Measurements from ENCODE around the gene SNX9.

SNX9 gene

DNA sequence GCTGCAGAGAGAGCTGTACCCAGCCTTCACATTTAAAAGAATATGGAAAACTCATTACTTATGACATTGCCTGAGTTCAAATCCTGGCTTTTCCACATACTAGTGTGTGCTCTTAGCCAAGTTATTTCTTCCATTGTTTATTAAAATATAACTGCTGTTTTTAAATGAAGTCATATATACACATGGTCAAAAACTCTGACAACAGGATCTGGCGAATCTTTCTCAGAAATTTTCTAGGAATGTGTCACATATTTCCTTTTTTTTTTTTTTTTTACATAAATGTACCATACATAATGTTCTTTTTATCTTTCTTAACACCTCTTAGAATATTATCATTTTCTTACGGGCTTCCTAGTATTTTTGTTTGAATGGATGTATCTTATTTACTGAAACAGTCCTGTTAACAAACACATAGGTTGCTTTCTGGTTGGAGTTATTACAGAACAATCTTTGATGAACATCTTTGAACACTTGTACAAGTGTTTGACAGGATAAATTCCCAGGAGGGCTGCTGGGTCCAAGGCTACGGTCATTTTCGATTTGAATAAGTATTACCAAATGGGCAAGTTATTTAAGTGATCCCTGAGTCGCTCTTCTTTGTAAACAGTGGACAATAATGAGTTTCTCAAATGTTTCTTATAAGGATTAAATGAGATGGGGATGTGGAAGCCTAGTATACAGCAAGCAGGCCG, 1.6 kb upstream of the SNX9 start:
- Histone ChIP-seq H3K4me3 (replicated peaks; ENCODE audit: low read depth, low read length) (no peak overlapping the region), H3K27me3 (replicated peaks; ENCODE audit: control insufficient read depth, insufficient read depth, low read length) (no peaks in the 10 kb centered on the region; the same call in 1 of the 2 replicates), H3K36me3 (ENCODE audit: control insufficient read depth, insufficient read depth, low read length) (no peaks in the 10 kb centered on the region)
- no peak for DNase-seq (ENCODE audit: extremely low read depth, insufficient read length)
- TF ChIP-seq, protein P1, sequence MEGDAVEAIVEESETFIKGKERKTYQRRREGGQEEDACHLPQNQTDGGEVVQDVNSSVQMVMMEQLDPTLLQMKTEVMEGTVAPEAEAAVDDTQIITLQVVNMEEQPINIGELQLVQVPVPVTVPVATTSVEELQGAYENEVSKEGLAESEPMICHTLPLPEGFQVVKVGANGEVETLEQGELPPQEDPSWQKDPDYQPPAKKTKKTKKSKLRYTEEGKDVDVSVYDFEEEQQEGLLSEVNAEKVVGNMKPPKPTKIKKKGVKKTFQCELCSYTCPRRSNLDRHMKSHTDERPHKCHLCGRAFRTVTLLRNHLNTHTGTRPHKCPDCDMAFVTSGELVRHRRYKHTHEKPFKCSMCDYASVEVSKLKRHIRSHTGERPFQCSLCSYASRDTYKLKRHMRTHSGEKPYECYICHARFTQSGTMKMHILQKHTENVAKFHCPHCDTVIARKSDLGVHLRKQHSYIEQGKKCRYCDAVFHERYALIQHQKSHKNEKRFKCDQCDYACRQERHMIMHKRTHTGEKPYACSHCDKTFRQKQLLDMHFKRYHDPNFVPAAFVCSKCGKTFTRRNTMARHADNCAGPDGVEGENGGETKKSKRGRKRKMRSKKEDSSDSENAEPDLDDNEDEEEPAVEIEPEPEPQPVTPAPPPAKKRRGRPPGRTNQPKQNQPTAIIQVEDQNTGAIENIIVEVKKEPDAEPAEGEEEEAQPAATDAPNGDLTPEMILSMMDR (IDR thresholded peaks at IDR 0.05; ENCODE audit: insufficient read depth, low read length, poor library complexity, severe bottlenecking) = no peak

DNA sequence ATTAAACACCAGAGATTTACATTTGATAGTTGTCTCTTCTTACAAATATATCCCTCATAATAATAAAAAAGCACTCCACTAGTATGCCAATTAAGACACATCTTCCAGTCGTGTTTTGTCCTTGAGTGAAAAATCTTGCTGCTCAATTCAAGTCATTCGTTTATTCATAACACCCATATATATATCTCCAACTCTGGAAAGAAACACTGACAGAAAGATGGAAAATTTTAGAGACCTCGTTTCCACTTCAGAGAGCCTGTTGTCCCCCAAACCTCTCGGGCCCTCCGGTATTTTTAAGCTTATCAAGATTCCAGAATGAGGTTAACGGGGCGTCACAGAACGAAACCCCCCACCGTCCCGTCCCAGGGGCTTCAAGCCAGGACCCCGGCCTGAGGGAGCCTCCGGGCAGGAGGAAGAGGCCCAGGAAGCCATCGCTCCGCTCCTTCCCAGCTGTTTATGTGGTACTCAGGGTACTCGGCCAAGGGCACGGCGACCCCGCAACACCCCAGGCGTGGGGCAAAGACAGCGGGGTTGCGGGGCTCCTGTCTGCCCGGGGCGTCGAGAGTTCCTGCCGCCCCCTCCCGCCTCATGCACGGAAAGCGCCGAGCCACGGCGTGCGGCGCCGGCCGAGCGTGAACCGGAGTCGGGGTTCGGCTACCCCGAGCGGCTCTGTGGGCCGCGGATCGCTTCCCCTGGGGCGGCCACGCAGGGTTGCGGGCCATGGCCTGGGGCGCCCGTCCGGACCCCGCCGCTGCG, 623 bp upstream of the SNX9 start:
- no peaks in the 10 kb centered on the region for H3K36me3 ChIP-seq (ENCODE audit: control insufficient read depth, insufficient read depth, low read length)
- peak overlapping the region; percentile 48 for H3K4me3 ChIP-seq (replicated peaks; ENCODE audit: low read depth, low read length)
- H3K27me3 ChIP-seq (replicated peaks; ENCODE audit: control insufficient read depth, insufficient read depth, low read length) = no peaks in the 10 kb centered on the region; the same call in 1 of the 2 replicates
- TF ChIP-seq, protein P1 (IDR thresholded peaks at IDR 0.05; ENCODE audit: insufficient read depth, low read length, poor library complexity, severe bottlenecking) = no peak
- no peak for DNase-seq (ENCODE audit: extremely low read depth, insufficient read length)

DNA sequence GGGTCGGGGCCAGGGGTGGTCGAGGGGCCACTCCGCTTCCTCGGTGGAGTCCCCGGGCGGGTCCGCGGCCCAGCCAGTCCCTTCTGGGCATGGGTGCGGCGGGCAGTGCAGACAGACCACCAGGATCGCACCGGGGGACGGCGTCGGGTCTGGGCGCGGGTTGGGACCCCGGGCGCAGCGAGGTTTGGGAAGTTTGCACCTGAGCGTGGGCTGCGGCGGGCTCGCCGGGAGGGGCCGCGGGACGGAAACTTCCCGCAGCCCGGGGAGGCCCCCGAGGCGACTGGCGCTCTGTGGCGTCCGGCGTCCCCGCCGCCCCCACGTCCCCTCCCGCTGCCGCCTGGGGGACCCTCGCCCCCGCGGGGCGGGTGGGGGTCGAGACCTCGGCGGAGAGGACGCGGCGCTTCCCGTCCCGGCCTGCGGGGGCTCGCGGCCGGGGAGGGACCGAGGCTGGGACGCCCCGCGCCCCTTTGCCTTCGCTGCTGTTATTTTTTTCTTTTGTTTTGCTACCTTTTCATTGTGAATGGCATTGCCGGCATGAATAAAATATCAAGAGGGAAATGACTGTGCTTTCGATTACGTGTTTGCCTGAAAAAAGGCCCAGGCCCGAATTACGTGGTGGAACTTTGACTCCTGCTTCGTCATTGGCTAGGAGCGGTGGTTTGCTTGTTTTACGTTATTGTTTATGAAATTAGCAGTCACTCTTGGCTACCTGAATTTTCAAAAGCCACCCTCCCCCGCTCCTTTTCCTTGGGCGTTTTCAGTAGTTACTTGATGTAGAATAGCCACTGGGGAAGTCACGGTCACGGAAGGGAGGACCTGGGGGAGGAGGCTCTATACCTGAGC, 703 bp downstream of the SNX9 start:
- TF ChIP-seq, protein P1 (IDR thresholded peaks at IDR 0.05; ENCODE audit: insufficient read depth, low read length, poor library complexity, severe bottlenecking) = no peak
- DNase-seq (ENCODE audit: extremely low read depth, insufficient read length) = peak; percentile 42
- peak overlapping the region; percentile 84 for H3K4me3 ChIP-seq (replicated peaks; ENCODE audit: low read depth, low read length)
- H3K36me3 ChIP-seq (ENCODE audit: control insufficient read depth, insufficient read depth, low read length) = no peaks in the 10 kb centered on the region; the same call in 1 of the 2 replicates
- no peaks in the 10 kb centered on the region; the same call in 1 of the 2 replicates for H3K27me3 ChIP-seq (replicated peaks; ENCODE audit: control insufficient read depth, insufficient read depth, low read length)

DNA sequence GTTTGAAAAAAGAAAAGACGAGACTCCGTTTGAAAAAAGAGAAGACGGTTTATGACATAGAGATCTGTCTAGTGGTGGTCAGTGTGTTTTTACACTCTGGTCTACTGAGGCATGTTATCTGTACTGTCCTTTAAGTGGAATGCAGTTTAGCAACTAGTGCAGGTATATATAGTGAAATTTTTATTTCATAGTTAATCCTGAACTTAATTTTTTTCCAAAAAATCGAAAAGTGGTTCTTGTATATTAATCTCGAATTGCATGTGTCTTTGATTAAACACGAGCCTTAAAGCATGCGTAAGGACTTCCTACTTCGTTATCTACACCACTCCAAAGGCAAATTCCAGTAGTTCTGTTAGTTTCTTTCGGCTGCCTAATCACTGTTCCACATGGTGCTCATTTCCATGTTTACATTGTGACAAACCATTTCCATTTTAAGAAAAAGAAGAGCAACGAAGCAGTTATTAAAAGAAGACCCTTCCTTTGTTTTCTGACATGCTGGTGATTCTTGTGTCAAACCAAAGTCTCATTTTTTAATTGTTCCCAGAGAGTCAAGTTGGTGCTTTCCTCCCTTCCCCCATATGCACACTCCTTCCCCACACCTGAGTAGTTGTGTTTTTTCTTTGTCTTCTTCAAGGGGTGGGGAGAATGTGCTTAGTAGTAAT, 2.3 kb downstream of the SNX9 start:
- DNase-seq (ENCODE audit: extremely low read depth, insufficient read length) = no peak
- Histone ChIP-seq H3K36me3 (ENCODE audit: control insufficient read depth, insufficient read depth, low read length) (no peaks in the 10 kb centered on the region; the same call in 1 of the 2 replicates), H3K4me3 (replicated peaks; ENCODE audit: low read depth, low read length) (no peak overlapping the region; the same call in 1 of the 2 replicates), H3K27me3 (replicated peaks; ENCODE audit: control insufficient read depth, insufficient read depth, low read length) (no peaks in the 10 kb centered on the region)
- TF ChIP-seq, protein P1 (IDR thresholded peaks at IDR 0.05; ENCODE audit: insufficient read depth, low read length, poor library complexity, severe bottlenecking) = no peak

DNA sequence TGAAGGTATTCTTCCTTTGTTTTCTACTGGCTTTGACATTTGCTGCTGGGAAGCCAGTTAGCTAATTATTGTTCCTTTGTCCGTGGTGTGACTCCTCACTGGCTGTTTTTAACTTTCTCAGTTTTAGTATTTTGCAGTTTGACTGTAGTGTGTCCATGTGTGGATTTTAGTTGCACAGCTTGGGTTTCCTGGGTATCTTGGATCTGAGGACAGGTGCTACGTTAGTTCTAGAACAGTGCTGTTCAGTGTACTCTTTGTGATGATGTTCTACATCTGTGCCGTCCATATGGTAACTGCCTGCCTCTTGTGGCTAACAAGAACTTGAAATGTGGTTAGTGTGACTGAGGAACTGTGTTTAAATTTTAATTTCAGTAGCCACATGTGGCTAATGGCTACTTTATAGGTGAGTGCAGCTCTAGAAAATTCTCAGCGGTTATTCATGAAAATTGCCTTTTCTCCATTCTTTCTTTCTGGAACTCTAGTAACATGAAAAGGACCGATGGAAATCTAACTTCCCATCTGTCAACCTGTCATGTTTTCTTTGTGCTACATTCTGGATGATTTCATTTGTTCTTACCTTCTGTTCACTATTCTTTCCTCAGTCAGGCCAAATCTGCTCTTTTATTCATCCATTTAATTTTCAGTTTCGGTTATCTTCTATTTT, 7.4 kb downstream of the SNX9 start:
- DNase-seq (ENCODE audit: extremely low read depth, insufficient read length) = no peak
- TF ChIP-seq, protein P1 (IDR thresholded peaks at IDR 0.05; ENCODE audit: insufficient read depth, low read length, poor library complexity, severe bottlenecking) = no peak
- H3K4me3 ChIP-seq (replicated peaks; ENCODE audit: low read depth, low read length) = no peak overlapping the region
- no peaks in the 10 kb centered on the region for H3K27me3 ChIP-seq (replicated peaks; ENCODE audit: control insufficient read depth, insufficient read depth, low read length)
- H3K36me3 ChIP-seq (ENCODE audit: control insufficient read depth, insufficient read depth, low read length) = no peaks in the 10 kb centered on the region; the same call in 1 of the 2 replicates
